ENCODE data around the gene ASRGL1. TPM values are rescaled to one million over a fixed set of nuclear protein-coding genes. Genes with fewer than 3 reads are reported as not detected.

Gene ASRGL1
- polyA plus RNA-seq, 2 of the 4 experiments (the other 2 are of a cell fraction) = 12.7 to 19.5 TPM

GRCh38 chr11:62433904-62434276, 96.6 kb downstream of the ASRGL1 start:
- FAIRE-seq = no peak
- CTCF ChIA-PET = interaction anchor here (0.6 to 2.9 kb wide), 5 partner anchors 9 to 158 kb away, joined by 3 to 11 read pairs (median 6); partner anchors contain the start of gene SCGB1A1
- Histone ChIP-seq H3K4me2 (no peak overlapping the region), H3K27ac (peak overlapping the region in 1 of 2 experiments; percentile 11; a peak in 1 of 6 replicates), H3K4me1 (peaks cover 31% of the 10 kb centered on the region), H3K4me3 (no peak overlapping the region), H3K9me3 (no peaks in the 10 kb centered on the region)
- no peak for ATAC-seq
- no peak for DNase-seq (ENCODE audit: low read depth in 1 of 2, low spot score in 1 of 2)
- TF ChIP-seq NPAS2 (CRISPR knock-in tag; IDR thresholded peaks at IDR 0.05; ENCODE audit: borderline replicate concordance) (no peak), CEBPB (IDR thresholded peaks at IDR 0.05) (no peak), BHLHE40 (IDR thresholded peaks at IDR 0.05; ENCODE audit: low read depth, low read length) (no peak), ZNF302 (CRISPR knock-in tag; IDR thresholded peaks at IDR 0.05) (no peak)
- 84% methylated on average over 6 of the region's 6 CpGs for WGBS (ENCODE audit: missing lambda C conversion rate)
- POLR2A ChIA-PET = no interaction called here

GRCh38 chr11:62435846-62436660, 98.8 kb downstream of the ASRGL1 start:
- WGBS (ENCODE audit: missing lambda C conversion rate) = 80% methylated on average over 5 of the region's 5 CpGs
- TF ChIP-seq ZSCAN20 (CRISPR knock-in tag; IDR thresholded peaks at IDR 0.05) (no peak), FOXS1 (CRISPR knock-in tag; IDR thresholded peaks at IDR 0.05) (no peak), BCL3 (IDR thresholded peaks at IDR 0.05) (no peak), FOSL2 (IDR thresholded peaks at IDR 0.05) (no peak), FOSL2 (CRISPR knock-in tag; IDR thresholded peaks at IDR 0.05) (no peak), HEYL (CRISPR knock-in tag; IDR thresholded peaks at IDR 0.05) (no peak)
- ChIA-PET CTCF (interaction anchor here (0.8 to 3.0 kb wide), 11 partner anchors 9 to 427 kb away, joined by 3 to 25 read pairs (median 4); partner anchors contain the start of gene SCGB1A1), POLR2A (no interaction called here)
- no peak for DNase-seq (ENCODE audit: low read depth in 1 of 2, low spot score in 1 of 2)
- ATAC-seq = no peak
- Histone ChIP-seq H3K4me1 (peaks cover 33% of the 10 kb centered on the region), H3K9me3 (no peaks in the 10 kb centered on the region), H3K4me3 (no peak overlapping the region), H3K4me2 (no peak overlapping the region), H3K27ac (no peak overlapping the region)
- FAIRE-seq = no peak

- TF ChIP-seq HOXB5 (CRISPR knock-in tag; IDR thresholded peaks at IDR 0.05) = no peak
- no peak for TF ChIP-seq TP53 (CRISPR knock-in tag; IDR thresholded peaks at IDR 0.05)
- TF ChIP-seq ZSCAN20 (CRISPR knock-in tag; IDR thresholded peaks at IDR 0.05) = no peak
- TF ChIP-seq PBX3 (IDR thresholded peaks at IDR 0.05) = no peak
- no peak for TF ChIP-seq FOXS1 (CRISPR knock-in tag; IDR thresholded peaks at IDR 0.05)
- TF ChIP-seq CBX2 (IDR thresholded peaks at IDR 0.05; ENCODE audit: borderline replicate concordance, low read depth) = no peak
- no peak for TF ChIP-seq HOXA7 (CRISPR knock-in tag; IDR thresholded peaks at IDR 0.05)
- no peak for TF ChIP-seq RARB (CRISPR knock-in tag; IDR thresholded peaks at IDR 0.05)
- no peak for TF ChIP-seq ZFP36 (IDR thresholded peaks at IDR 0.05; ENCODE audit: borderline replicate concordance, partially characterized antibody)
- no peak for TF ChIP-seq JUN (IDR thresholded peaks at IDR 0.05)
- no peak for TF ChIP-seq ELK1 (IDR thresholded peaks at IDR 0.05; ENCODE audit: low read depth, low read length)
- TF ChIP-seq CBX8 (IDR thresholded peaks at IDR 0.05) = no peak
- TF ChIP-seq TFCP2L1 (CRISPR knock-in tag; IDR thresholded peaks at IDR 0.05) = no peak
- TF ChIP-seq SREBF2 (IDR thresholded peaks at IDR 0.05) = no peak
- TF ChIP-seq MYC (IDR thresholded peaks at IDR 0.05; ENCODE audit: borderline replicate concordance, low read length) = no peak
- no peak for TF ChIP-seq POLR2A (IDR thresholded peaks at IDR 0.05; ENCODE audit: low read length)
- no peak for TF ChIP-seq ZC3H11A (IDR thresholded peaks at IDR 0.05)
- no peak for TF ChIP-seq NFE2L2 (conservative IDR thresholded peaks at IDR 0.05; ENCODE audit: low read length)
Observed at GRCh38 chr11:62437616-62438015, 100.4 kb downstream of the ASRGL1 start.

More at GRCh38 chr11:62437616-62438015, 100.4 kb downstream of the ASRGL1 start:
- Histone ChIP-seq H3K4me2 (no peak overlapping the region), H3K4me3 (no peak overlapping the region), H3K4me1 (peaks cover 17% of the 10 kb centered on the region), H3K27ac (no peak overlapping the region), H3K9me3 (no peaks in the 10 kb centered on the region)
- FAIRE-seq (no peak), DNase-seq (ENCODE audit: low read depth in 1 of 2, low spot score in 1 of 2) (no peak), ATAC-seq (no peak)
- 67% methylated on average over 1 of the region's 1 CpG for WGBS (ENCODE audit: missing lambda C conversion rate)
- ChIA-PET CTCF (interaction anchor here (0.7 to 3.0 kb wide), 5 partner anchors 13 to 105 kb away, joined by 4 to 25 read pairs (median 14); no protein-coding TSS in a partner anchor), POLR2A (no interaction called here)

All from A549 (cell line).